Motor neuron (in vitro differentiated cells): ENCODE data around the gene CD4. TPM values are rescaled to one million over a fixed set of nuclear protein-coding genes. Genes with fewer than 3 reads are reported as not detected.

Experiments used
- ATAC-seq, 8 experiments: fragments of 200-7000 bp; cut with Tn5 transposase; replicated peaks in 6 of 8; 2 replicates each; pipeline ENCODE4 v1.8.0; 2021; ENCODE audit warnings: mild to moderate bottlenecking in 8 of 8, moderate library complexity in 8 of 8
- H3K27ac ChIP-seq, 2 donors: fragments of 250-450 bp; sonication (Bioruptor Pico); 2 replicates each; pipeline ENCODE4 v1.9.0; 2021; ENCODE audit warnings: antibody characterized with exemption in 2 of 2, mild to moderate bottlenecking in 2 of 2, moderate library complexity in 1 of 2
- H3K4me1 ChIP-seq, 2 donors: fragments of 250-450 bp; sonication (Bioruptor Pico); replicated peaks in 1 of 2; 2 replicates each; pipeline ENCODE4 v1.6.1; 2021; ENCODE audit warnings: antibody characterized with exemption in 2 of 2, mild to moderate bottlenecking in 2 of 2, moderate library complexity in 1 of 2
- H3K4me3 ChIP-seq, 5 donors: fragments of 250-450 bp; sonication (Bioruptor Pico); 2 replicates each; pipeline ENCODE4 v1.9.0; 2021; ENCODE audit warnings: antibody characterized with exemption in 5 of 5, mild to moderate bottlenecking in 5 of 5, moderate library complexity in 4 of 5
- WGBS, 10 experiments: fragments of 450-650 bp; shearing (Covaris generic); methylation state at CpG; one replicate each; pipeline ENCODE4 v1.0.0; 2022; 5-methylcytosine and 5-hydroxymethylcytosine counted together
- in situ Hi-C, 9 experiments: fragments of 400-800 bp; cut with MboI; loops; one replicate each; pipeline ENCODE4 v1.15.0; 2021; ENCODE audit warnings: low sequenced_read_pairs in 9 of 9, low pct_unique_long_range_greater_than_20kb in 2 of 9; ENCODE audit not compliant: unreplicated experiment in 9 of 9
- total RNA-seq, 8 experiments: library from RNA; unstranded; fragments of 300-600 nt; gene quantifications; 2 replicates each; pipeline versions ENCODE4 v1.2.3 to v1.2.4, GENCODE V29; 2022

Gene CD4
- total RNA-seq, 8 experiments from 2014 or later: 0.49 to 2.8 (median 1.1) TPM

DNA sequence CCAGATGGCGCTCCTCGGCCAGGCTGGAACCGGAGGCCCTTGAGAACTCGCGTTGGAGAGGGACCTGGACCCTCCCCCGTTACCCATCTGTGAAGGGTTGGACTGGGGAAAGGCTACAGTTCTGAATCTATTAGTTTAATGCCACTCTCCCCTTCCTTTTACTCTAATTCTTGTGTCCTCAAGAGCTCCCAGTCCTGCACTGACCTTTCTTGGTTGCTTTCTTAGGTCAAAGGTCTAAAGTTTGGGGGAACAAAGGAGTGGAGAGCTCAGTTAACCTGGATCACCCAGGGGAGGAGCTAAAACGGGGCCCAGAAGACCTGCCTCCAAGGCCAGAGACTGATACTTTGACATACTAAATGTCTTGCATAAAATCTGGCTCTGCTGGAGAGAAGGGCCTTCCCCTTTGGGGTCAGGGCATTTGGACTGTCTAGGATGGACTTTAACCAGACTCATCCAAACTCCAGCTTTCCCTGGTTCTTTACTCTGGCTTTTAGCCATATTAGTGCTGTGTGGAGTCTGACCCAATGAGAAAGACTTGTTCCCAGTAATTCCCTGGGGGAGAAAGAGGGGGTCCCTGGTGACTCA is 35.5 kb upstream of the CD4 start:
- in situ Hi-C loops: no loop called here
- ATAC-seq: no peak
- 0 to 20% (median 0%) methylated on average over 1 to 7 of the region's 7 CpGs; no CpG with 5 or more reads in 3 of the 10 experiments for WGBS, 10 experiments
- peak overlapping the region; percentile 73 to 99 (median 92) for H3K4me3 ChIP-seq
- peaks cover 19% of the 10 kb centered on the region in 2 donors for H3K4me1 ChIP-seq
- peak overlapping the region; percentile 97 to 98 for H3K27ac ChIP-seq

- WGBS, 10 experiments: 92 to 100% (median 96%) methylated on average over 2 of the region's 2 CpGs; no CpG with 5 or more reads in 4 of the 10 experiments
- peak overlapping the region in 1 of 2 donors; percentile 98 for H3K27ac ChIP-seq
- in situ Hi-C loops: no loop called here
- H3K4me1 ChIP-seq: peaks cover 20% of the 10 kb centered on the region in 2 donors
- H3K4me3 ChIP-seq: no peak overlapping the region
- ATAC-seq: no peak
Measured at GRCh38 chr12:6754411-6754810, 34.9 kb upstream of the CD4 start.

GRCh38 chr12:6757028-6757690 is 32.2 kb upstream of the CD4 start:
- Histone ChIP-seq H3K27ac (no peak overlapping the region), H3K4me1 (peaks cover 14% of the 10 kb centered on the region in 2 donors), H3K4me3 (no peak overlapping the region)
- WGBS, 10 experiments: 53 to 100% (median 88%) methylated on average over 2 to 8 of the region's 8 CpGs; no CpG with 5 or more reads in 1 of the 10 experiments
- in situ Hi-C loops: no loop called here
- ATAC-seq: no peak

- Histone ChIP-seq H3K4me1 (peaks cover 18 to 19% of the 10 kb centered on the region in 2 donors), H3K4me3 (no peak overlapping the region), H3K27ac (peak overlapping the region in 1 of 2 donors; percentile 18)
- ATAC-seq: peak in 2 of 8 experiments; percentile 23 to 25
- in situ Hi-C loops: no loop called here
- WGBS, 10 experiments: 40 to 94% (median 72%) methylated on average over 1 to 9 of the region's 9 CpGs
Measured at GRCh38 chr12:6758506-6759095, 30.7 kb upstream of the CD4 start.

GRCh38 chr12:6759741-6760140 is 29.6 kb upstream of the CD4 start:
- no peak overlapping the region for H3K27ac ChIP-seq
- no peak for ATAC-seq
- peaks cover 18 to 19% of the 10 kb centered on the region in 2 donors for H3K4me1 ChIP-seq
- WGBS, 10 experiments: 72 to 100% (median 89%) methylated on average over 1 to 4 of the region's 5 CpGs; no CpG with 5 or more reads in 2 of the 10 experiments
- no peak overlapping the region for H3K4me3 ChIP-seq
- in situ Hi-C loops: no loop called here

GRCh38 chr12:6763380-6763779 is 25.9 kb upstream of the CD4 start:
- H3K4me1 ChIP-seq: peaks cover 21 to 22% of the 10 kb centered on the region in 2 donors
- H3K27ac ChIP-seq: peak overlapping the region; percentile 93 to 97
- 0 to 100% (median 82%) methylated on average over 1 to 3 of the region's 4 CpGs; no CpG with 5 or more reads in 3 of the 10 experiments for WGBS, 10 experiments
- in situ Hi-C loops: no loop called here
- no peak for ATAC-seq
- H3K4me3 ChIP-seq: peak overlapping the region in 1 of 5 donors; percentile 31

DNA sequence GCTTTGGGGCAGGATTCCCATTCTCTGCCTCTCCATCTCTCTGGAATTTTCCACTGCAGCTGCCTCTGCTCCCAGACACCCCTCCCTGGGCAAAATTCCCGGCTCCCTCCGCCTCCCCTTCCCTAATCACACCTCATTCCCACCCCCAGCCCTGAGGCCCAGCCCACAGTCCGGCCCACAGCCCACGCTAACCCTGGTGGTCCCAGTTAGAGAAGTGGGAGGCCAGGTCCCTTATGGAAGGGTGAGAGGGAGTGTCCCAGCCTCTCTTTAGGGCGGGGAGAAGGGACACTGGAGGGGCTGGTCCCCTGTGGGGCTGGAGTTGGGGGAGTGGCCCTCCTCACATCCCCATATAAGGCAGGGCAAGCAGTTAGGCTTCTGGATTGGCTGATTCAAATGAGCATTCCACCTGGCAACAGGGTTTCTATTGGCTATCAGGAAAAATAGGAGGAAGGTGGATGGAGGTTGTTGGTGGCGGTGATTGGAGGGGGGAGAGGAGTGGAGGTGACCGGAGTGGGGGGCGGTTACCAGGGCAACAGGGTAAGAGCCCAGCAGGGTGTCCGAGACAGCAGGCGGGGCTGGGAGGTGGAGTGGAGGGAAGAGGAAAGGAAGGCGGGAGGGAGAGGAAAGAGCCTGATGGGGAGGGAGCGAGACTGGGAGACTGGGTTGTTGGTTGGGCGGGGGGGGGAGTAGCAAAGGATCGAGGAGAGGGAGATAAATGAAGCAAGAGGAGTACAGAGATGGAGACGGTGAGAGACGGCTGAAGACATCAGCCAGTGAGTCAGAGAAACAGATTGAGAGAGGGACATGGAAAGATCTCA is 25.1 kb upstream of the CD4 start:
- ATAC-seq: peak; percentile 64 to 81 (median 76)
- in situ Hi-C loops: no loop called here
- Histone ChIP-seq H3K4me1 (peaks cover 16 to 17% of the 10 kb centered on the region in 2 donors), H3K27ac (peak overlapping the region; percentile 96 to 97), H3K4me3 (peak overlapping the region; percentile 84 to 96 (median 92))
- WGBS, 10 experiments: 0 to 8% (median 0%) methylated on average over 1 to 3 of the region's 16 CpGs; no CpG with 5 or more reads in 4 of the 10 experiments

DNA sequence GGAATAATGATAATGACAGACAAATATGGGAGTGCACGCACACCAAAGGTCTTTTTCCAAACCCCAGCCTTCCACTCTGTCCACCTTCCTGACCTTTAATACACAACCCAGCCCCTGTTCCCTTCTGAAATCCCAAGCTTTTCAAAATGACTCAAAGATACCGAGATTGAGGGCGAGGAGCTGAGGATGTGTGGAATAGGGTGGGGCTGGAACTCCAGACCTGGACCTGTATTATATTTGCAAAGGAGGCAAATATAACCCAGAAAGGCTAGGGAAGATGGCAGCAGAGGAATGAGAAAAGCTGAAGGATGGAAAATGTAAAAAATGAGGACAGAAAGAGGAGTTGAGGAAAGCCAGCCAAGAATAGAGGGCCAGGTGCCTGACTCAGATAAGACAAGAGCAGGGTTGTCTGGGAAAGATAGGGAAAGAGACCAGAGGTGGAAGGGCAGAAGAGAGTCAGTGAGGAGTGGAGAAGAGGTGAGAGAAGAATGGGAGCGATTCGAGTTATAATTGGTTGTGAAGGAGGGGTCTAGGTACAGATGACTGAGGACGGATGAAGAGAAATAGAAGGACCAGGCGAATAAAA is 24.2 kb upstream of the CD4 start:
- ATAC-seq: no peak
- peak overlapping the region; percentile 95 to 96 for H3K27ac ChIP-seq
- peak overlapping the region; percentile 84 to 96 (median 92) for H3K4me3 ChIP-seq
- in situ Hi-C loops: no loop called here
- peaks cover 25% of the 10 kb centered on the region in 2 donors for H3K4me1 ChIP-seq
- WGBS, 10 experiments: 14 to 58% (median 33%) methylated on average over 4 to 7 of the region's 7 CpGs; no CpG with 5 or more reads in 1 of the 10 experiments

DNA sequence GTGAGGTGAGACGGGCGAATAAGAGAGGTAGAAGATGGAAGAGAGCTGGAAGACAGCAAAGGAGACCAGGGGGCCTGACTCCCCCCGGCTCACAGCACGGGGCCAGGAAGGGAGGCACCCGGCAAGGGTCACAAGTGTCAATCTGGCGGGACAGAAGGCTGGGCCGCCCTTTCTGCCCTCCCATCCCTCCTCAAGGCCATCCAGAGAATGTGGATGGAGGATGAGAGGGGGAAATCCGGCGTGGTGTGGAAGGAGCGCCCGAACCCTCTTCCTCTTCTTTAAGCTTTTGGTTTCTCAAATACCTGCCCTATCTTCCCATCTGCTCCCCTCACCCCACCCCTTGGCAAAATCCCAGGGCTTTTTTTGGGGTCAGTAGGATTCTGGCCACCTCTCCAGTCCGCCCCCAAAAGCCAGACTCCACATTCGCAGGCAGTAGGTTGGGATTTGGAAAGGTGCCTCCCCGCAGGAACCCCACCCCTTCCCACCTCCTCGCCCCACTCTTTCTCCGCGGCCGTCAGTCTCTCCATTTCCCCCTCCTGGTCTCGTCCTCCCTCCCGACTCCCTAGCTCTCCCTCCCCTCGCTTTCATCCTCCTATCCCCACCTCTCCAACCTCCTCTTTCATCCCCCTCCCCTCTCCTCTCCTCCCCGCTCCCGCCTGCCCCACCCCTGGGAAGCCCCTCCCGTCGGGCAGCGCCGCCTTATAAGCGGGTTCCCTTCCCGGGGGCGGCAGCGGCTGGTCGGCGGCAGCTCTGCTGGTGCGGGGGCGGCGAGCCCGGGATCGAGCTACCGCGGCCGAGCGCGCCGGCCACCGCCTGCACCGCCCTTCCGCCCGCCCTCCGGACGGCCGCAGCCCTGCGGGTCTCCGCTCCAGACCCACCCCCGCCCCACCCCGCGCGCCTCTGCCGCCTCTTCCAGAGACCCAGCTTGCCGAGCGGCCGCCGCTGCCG is 23.4 kb upstream of the CD4 start, which contains the start of gene PTMS:
Gene PTMS, plus strand, starts transcription at position 730 of the 948 bp plus-strand sequence. CDS start 343 bp downstream, outside the sequence.
- H3K4me1 ChIP-seq: peaks cover 30 to 31% of the 10 kb centered on the region in 2 donors

DNA sequence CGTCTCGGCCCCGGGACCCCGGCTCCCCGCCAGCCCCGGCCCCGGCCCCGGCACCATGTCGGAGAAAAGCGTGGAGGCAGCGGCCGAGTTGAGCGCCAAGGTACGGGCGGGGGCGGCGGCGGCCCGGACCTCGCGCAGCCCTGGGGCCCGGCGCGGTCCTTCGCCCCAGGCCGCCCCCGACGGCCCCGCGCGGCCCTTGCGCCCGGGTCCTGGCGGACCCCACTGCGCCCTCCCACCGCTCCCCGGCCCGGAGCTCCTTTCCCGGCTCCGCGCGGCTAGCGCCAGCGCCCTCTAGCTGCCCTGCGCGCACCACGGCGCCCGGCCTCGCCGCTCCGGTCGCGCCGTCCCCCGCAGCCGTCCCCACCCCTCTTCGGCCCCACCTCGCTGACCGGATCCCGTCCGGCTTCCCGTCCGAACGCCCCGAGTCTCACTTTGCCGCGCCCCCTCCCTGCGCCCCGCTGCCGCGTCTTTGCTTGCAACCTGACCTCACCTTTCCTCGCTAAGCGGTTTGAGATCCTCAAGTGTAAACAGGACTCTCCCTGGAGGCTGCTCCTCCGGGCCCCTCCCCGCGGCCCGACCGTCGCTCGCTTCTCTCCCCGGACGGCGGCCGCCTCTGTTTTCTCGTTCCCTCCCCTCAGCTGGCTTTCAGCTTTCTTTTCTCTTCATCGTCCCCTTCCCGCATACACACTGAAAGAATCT is 22.5 kb upstream of the CD4 start:
- in situ Hi-C loops: no loop called here
- H3K27ac ChIP-seq: peak overlapping the region; percentile 95 to 96
- 0 to 9% (median 1%) methylated on average over 1 to 9 of the region's 88 CpGs; no CpG with 5 or more reads in 6 of the 10 experiments for WGBS, 10 experiments
- peaks cover 31% of the 10 kb centered on the region in 2 donors for H3K4me1 ChIP-seq
- peak overlapping the region; percentile 84 to 96 (median 92) for H3K4me3 ChIP-seq
- peak; percentile 34 to 61 (median 44) for ATAC-seq

More for the DNA sequence above, 23.4 kb upstream of the CD4 start, which contains the start of gene PTMS:
- in situ Hi-C loops: no loop called here
- Histone ChIP-seq H3K27ac (peak within 1 kb of the TSS; percentile 95 to 96), H3K4me3 (peak within 1 kb of the TSS; percentile 84 to 96 (median 92))
- ATAC-seq: peak; percentile 6 to 45 (median 32)
- 13 to 92% (median 34%) methylated on average over 2 to 7 of the region's 63 CpGs; no CpG with 5 or more reads in 2 of the 10 experiments for WGBS, 10 experiments
